A549 treated with CpdA at 1 μM for 4 hours (cell line): Measurements from ENCODE around the gene FBXO41. TPM values are rescaled to one million over a fixed set of nuclear protein-coding genes. Genes with fewer than 3 reads are reported as not detected.

ENCODE experiments used
- total RNA-seq: library from RNA; stranded (reverse); fragments of 200-300 nt; extraction: Qiagen RNA extraction; gene quantifications from 5 replicates; pipeline ENCODE4 v1.2.3, GENCODE V29; 2022; ENCODE audit warnings: low read depth

FBXO41 gene, protein sequence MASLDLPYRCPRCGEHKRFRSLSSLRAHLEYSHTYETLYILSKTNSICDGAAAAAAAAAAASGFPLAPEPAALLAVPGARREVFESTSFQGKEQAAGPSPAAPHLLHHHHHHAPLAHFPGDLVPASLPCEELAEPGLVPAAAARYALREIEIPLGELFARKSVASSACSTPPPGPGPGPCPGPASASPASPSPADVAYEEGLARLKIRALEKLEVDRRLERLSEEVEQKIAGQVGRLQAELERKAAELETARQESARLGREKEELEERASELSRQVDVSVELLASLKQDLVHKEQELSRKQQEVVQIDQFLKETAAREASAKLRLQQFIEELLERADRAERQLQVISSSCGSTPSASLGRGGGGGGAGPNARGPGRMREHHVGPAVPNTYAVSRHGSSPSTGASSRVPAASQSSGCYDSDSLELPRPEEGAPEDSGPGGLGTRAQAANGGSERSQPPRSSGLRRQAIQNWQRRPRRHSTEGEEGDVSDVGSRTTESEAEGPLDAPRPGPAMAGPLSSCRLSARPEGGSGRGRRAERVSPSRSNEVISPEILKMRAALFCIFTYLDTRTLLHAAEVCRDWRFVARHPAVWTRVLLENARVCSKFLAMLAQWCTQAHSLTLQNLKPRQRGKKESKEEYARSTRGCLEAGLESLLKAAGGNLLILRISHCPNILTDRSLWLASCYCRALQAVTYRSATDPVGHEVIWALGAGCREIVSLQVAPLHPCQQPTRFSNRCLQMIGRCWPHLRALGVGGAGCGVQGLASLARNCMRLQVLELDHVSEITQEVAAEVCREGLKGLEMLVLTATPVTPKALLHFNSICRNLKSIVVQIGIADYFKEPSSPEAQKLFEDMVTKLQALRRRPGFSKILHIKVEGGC
- total RNA-seq = 4.6 to 6.4 TPM (median 5.1 TPM) in 5 replicates

DNA sequence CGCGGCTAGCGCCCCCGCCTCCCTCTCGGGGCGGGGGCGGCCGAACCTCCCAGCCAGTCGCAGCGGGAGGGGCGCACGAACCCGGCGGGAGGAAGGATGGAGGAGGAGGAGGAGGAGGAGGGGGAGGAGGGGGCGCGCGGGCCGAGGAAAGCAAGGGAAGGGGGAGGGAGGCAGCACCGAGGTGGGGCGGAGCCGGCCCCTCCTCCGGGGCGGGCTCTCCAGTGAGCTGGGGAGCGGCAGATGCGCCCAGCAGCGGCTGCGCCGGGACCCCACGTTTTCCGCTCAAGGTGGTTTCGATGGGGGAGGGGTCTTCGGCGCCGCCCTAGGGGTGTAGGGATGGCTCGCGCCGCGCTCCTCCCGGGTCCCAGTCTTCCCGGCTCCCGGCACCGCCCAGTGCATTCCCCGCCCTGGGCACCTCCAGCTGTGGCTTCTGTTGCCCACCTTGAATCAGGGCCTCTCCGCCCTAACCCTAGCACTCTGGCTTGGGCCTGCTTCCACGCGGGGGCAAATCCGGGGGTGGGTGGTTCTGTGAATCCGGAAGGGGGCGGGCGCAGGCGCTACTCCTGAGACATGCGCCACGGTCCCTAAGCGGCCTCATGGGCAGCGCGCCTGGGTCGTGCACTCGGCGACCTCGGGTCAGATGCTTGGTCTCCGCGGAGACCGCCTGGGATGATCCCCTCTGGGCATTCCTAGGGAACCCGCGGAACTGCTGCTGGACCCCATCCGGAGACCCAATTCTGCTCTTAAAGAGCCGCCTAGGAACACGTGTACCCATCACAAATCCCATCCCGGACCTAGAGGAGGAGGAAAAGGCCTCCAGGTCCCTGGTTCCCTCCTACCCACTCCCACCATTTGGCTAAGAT lies at the start of gene FBXO41:
Gene FBXO41 (minus strand): TSS at position 183 of the 863 bp plus-strand sequence. CDS start 14,848 bp downstream, outside the sequence.

DNA sequence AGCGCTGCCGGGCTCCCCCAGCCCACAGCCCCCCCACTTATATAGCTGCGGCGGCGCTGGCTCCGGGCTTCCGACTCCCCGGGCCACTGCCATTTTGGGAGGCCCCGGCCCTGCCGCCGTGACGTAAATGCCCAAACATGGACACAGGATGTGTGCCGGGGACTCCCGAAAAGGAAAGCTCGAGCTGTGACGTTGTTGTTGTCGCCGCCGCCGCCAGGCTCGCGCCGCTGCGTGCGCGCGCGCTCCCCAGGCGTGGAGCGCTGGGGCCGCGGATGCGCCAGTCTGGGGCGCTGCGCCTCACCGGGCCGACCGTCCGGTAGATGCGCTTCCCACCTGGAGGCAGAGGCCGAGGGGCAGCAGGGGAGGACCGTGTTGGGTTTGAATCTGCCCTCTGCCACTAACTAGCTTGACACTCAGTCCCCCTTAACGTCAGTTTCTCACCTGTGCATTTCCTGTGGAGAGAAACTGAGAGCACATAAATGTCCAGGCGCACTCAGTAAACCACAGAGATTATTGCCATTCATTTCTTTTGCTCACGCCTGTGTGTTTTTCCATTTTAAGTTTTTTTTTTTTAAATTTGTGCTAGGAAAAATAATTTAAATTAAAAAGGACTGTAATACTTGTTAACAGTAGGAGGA lies 9.4 kb upstream of the FBXO41 start, which contains the start of gene EGR4:
Gene EGR4 (minus strand): TSS at position 15 of the 638 bp plus-strand sequence. CDS start 231 bp downstream, outside the sequence.

DNA sequence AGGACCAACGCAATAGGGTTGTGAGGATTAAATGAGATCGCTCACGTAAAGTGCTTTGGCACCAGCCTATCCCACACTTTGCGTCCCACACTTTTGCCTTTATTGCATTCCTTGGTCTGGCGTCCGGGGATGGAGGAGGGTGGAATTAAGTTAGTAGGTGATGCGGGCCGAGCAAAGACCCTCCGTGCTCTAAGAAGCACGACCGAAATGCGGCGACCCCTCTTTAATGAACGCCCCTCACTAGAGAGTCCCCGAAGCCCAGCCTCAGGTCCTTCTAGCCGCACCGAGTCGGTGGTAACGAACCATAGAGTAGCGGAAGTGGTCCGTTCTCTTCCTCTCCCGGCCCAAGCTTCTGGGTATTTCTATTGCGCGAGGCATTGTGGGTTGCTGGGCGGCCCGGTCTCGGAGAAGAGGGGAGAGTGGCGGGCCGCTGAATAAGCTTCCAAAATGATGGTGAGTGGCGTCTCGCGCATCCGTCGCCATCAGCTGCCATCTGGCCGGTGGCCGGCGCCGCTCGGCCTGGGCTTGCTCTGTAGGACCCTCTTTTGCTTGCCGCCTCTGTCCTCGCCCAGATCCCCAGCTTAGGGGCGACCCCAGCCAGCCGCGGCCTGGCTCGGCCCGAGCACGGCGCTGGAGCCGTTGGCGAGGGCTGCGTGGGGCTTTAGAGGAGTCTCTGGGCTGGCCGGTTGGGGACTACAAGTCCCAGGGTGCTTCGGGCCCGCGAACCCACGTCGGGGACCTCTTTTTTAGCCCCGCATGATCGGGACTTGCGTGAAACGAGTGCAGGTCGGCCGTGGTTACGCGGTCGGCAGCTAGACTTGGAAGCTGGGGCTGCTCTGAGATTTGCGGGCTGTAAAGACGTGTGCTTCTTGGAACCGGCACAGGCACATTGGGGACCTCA lies 50.1 kb downstream of the FBXO41 start, which contains the start of gene CCT7:
Gene CCT7 (plus strand): TSS at position 377 of the 901 bp plus-strand sequence. CDS start 71 bp downstream, at position 448.

DNA sequence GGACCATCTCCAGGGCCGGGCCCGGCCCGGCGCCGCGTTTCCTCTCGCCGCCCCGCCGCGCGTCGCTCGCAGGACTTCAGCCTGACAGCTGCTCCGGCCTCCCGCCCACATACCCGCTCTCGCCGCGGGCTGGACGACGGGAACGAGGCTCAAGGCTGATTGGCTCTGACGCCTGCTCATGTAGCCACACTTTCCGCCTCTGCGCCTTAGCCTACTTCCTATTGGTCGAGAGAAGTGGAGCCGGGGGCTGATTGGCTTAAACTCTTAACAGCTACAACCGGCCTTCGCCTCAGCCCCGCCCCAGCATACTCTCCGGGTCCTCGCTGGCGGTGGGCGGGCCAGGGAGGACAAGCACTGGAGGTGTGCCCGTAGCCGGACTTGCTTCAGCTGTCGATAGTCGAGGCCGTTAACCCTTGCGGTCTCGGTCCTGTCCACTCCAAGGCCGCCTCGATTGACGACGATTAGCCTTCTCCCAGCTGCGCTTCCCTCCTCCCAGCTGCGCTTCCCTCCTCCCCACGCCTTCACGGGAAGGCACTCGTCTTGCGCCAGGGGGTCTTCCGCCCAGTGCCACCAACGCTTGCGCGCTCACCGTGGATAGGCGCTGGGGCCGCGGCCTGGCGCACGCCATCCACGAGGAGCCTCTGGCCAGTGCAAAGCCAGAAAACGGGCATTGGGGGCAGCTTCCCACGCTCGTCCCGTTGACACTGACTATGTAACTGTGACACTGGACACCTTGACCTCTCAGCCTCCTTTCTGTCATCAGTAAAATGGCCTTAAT lies 50.9 kb downstream of the FBXO41 start, which contains the start of gene PRADC1:
Gene PRADC1 (minus strand): TSS at position 86 of the 778 bp plus-strand sequence. CDS start 79 bp downstream, at position 7.

DNA sequence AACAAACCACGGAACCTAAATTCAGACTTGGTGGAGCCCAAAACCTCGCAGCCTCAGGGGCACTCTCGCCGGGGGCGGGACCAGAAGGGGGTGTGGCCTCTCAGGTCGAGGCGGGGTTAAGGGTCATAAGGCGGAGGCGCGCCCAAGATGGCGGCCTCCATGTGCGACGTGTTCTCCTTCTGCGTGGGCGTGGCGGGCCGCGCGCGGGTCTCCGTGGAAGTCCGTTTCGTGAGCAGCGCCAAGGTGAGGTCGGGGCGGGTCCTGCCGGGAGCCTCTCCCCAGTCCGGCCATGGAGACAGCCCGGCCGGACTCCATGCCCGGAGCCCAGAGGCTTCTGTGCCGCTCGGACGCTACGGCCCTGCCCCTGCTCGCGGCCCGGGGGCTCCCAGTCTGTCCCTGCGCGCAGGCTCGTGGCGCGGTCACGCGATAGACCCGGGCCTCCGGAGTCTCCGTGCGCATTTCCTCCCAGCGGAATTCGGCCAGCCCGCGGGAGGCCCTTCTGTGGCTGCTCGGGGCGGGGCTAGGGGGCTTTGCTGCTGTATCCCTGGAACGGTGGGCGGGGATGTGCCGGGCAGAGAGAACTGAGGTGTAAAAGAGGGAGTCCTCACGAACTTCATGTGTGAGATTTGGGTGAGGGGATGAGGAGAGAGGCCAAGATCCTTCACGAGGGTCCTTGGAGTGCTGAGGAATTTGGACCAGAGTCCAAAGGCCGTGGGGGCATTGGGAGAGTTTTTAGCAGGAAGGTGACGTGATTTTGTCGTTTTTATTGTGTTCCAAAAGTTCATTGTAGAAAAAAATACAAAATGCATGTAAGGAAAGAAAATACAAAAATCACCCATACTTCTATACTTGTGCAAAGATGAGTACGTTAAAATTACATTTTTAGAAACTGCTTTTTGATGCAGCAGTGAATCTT lies 69.9 kb downstream of the FBXO41 start, which contains the start of gene SMYD5:
Gene SMYD5 (plus strand): TSS at position 126 of the 916 bp plus-strand sequence. CDS start 22 bp downstream, at position 148.

Other genes starting within 250 kb of the FBXO41 start
- gene SFXN5, start 212.8 kb downstream of the FBXO41 start, total RNA-seq = 14.2 to 18.0 TPM (median 16.3 TPM) in 5 replicates
- 32.2 to 37.7 TPM (median 35.7 TPM) in 5 replicates for gene RAB11FIP5, start 171.5 kb downstream of the FBXO41 start, total RNA-seq
- 0.03 to 0.05 TPM in 2 of 5 replicates, not detected in the others for gene NOTO, start 81.9 kb downstream of the FBXO41 start, total RNA-seq
- 52.7 to 61.1 TPM (median 56.7 TPM) in 5 replicates for gene SMYD5, start 70.2 kb downstream of the FBXO41 start, total RNA-seq
- 16.8 to 27.0 TPM (median 24.8 TPM) in 5 replicates for gene PRADC1, start 51.2 kb downstream of the FBXO41 start, total RNA-seq
- gene CCT7, start 50.2 kb downstream of the FBXO41 start, total RNA-seq = 586 to 976 TPM (median 613 TPM) in 5 replicates
- 0.16 to 0.30 TPM (median 0.27 TPM) in 5 replicates for gene EGR4, start 9.1 kb upstream of the FBXO41 start, total RNA-seq
- 8.2 to 13.4 TPM (median 10.2 TPM) in 5 replicates for gene ALMS1, start 101.4 kb upstream of the FBXO41 start, total RNA-seq